Thyroid gland (tissue), 4 donors: ENCODE results near the gene NPW.

Experiments used
- CTCF ChIP-seq, 6 experiments: fragments of 200-600 bp in 3 of 6; fragments of 450-650 bp in 3 of 6; sonication (generic) in 3 of 6; IDR thresholded peaks; one replicate each; pipeline ENCODE4 v1.5.1; 2016 to 2019; ENCODE audit warnings: antibody characterized with exemption in 6 of 6, mild to moderate bottlenecking in 2 of 6, inconsistent platforms in 1 of 6, moderate library complexity in 1 of 6
- POLR2A ChIP-seq, 2 donors: fragments of 450-650 bp; IDR thresholded peaks; one replicate each; pipeline ENCODE4 v1.6.1; 2017; ENCODE audit warnings: antibody characterized with exemption in 2 of 2, mild to moderate bottlenecking in 2 of 2, moderate library complexity in 1 of 2

- TF ChIP-seq CTCF (IDR thresholded peaks at IDR 0.05): no peak
- no peak for TF ChIP-seq POLR2A (IDR thresholded peaks at IDR 0.05)
Measured at GRCh38 chr16:2063861-2064260, 44.3 kb downstream of the NPW start.
